Measurements from ENCODE around the gene TP53AIP1. TPM values are rescaled to one million over a fixed set of nuclear protein-coding genes. Genes with fewer than 3 reads are reported as not detected.
A peak's percentile ranks its signal among the peaks of the same experiment; 100 is the strongest.

The TP53AIP1 gene
- total RNA-seq (2014; rRNA removed), result not detected in 2 replicates
- polyA plus RNA-seq (2012), result not detected

DNA sequence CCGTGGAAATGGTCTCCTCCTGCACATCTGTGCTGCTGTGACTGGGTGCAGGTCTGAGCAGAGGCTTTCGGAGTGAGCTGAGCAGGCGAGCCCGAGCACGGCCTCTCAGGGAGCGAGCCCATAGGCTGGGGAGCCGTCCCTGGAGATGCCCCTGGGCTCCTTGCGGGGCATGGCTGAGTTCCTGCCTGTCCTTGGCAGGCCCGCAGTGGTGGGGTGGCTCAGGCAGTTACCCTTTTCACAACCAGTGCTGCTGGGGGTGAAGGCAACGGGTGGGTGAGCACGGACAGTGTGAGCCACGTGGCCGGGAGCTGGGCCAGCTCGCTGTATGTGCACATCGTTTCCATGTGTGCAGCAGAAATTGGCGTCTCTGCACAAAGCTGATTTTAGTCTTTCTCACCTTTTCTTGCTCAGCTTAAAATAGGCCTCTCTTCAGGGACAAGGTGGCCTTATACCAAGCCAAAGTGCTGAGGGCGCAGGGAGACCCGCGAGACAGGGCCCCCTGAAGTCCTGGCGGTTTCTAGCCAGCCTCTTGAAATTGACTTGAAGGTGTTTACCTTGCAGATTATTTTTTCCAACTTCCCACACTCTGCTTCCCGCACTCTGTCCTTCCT, at the start of gene TP53AIP1:
TP53AIP1 (minus strand) TSS at position 55 of the 611 bp plus-strand sequence. CDS start 5,053 bp downstream, outside the sequence.
- DNase-seq (ENCODE audit: low read depth), result no peak

GRCh38 chr11:128988242-128988970, 45.7 kb upstream of the TP53AIP1 start:
- peak; percentile 3 for DNase-seq (ENCODE audit: low read depth)

- no peak for DNase-seq (ENCODE audit: low read depth)
These were observed 43.2 kb upstream of the TP53AIP1 start for GRCh38 chr11:128985880-128986279.

- no peak for DNase-seq (ENCODE audit: low read depth)
These were observed 40.4 kb upstream of the TP53AIP1 start for GRCh38 chr11:128983023-128983422.

DNA sequence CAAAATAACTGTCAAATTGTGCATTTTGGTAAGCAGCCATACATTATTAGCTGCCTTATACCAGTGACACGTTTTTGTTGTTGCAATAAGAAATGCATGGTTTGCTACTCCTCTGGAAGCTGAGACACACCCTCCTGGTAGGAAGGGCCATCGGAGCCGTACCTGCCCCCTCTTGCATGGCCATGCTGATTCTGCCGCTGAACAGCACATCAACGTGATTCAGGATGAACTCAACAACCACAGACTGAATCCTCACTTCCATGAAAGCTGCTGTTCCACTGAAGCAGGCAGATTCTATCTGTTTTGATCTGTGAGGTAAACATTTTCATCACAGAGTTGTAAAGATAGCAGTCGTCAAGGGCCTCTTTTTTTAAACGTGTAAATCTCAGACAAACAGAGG, 38.6 kb upstream of the TP53AIP1 start:
- DNase-seq (ENCODE audit: low read depth), result no peak

DNA sequence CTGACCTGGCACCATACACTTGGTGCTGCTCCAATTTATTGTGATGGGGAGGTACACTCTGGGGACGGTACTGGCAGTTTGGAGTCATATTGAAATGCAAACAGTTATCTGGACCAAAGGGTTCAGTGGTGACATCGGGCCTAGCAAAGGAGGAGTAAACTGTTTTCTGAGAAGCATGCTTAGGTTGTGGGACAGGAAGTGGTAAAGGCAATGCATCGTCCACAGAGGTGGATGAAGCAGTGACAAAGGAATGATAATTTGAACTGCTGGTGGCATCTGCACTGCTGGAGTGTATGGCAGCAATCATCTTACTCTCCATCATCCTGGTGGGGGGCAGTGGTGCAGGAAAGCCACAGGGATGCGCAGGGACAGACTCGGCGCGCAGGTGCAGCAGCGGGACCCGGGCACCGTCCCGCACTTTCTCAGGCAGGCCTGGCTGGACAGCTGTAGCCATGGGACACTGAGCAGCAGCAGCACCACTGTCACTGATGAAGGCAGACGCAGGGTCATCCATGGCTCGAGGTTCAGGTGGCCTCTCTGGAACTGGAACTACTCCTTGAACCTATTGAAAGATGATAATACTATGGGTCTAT, 28.0 kb upstream of the TP53AIP1 start:
- DNase-seq (ENCODE audit: low read depth), result no peak

DNA sequence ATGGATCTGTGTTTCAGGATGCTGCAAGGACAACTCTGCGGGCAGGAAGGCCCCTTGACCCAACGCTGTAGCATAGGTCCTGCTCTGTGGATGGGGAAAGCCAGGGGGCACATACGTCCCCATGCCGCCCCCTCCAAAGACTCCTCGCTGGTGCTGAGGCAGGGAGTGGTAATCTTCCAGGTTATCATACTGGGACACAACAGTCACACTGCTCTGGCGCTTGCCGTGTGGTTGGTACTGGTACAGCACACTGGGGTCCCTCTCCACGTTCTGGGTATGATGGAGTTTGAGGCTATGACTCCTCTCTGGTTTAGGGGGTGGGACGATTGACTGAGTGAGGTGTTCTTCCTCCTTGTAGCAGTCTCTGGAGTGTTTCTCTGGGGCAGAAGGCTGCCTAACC, 26.2 kb upstream of the TP53AIP1 start:
- no peak for DNase-seq (ENCODE audit: low read depth)

- no peak for DNase-seq (ENCODE audit: low read depth)
These were observed 24.9 kb upstream of the TP53AIP1 start for GRCh38 chr11:128967578-128967977.

GRCh38 chr11:128965485-128965884, 22.8 kb upstream of the TP53AIP1 start:
- DNase-seq (ENCODE audit: low read depth), result no peak

DNA sequence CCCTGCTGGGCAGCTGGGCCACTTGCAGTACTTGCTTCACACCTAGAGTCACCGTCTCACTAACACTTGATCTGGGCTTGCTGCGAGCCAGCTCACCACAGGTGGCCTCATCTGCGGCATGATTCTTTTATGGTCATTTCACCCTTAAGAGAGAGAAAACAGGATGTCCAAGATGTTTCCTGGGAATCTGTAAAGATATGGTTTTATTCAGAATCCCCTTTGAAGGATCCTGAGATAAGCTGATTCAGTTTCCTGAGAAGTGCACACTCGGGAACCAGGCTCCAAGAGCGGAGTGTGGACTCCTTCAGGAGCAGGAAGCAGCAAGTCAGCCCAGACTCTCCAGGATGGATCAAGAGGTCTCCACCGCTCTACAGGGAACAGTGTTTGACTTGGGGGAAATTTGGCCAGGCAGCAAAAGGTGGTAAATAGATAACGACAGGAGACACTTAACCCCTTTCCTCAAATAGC, 21.8 kb upstream of the TP53AIP1 start:
- no peak for DNase-seq (ENCODE audit: low read depth)

GRCh38 chr11:128963744-128964325, 21.2 kb upstream of the TP53AIP1 start:
- DNase-seq (ENCODE audit: low read depth), result peak; percentile 11

DNA sequence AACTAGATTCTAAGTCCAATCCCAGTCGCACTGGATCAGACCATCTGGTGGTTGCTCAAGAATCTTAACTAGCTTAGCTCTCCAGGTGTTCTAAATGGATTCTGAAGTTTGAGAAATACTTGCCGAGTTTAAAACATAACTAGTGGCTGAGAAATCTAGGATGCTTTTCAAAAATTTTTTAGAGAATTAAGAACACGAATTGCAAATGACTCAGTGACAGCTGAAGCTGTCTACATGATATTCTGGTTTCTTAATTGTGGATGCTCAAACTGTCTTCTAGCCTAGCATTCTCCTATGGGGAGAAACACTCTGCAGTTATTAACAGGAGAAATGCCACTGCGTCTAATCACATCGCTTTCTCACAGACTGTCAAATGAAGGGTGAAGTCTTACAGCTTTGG, 20.2 kb upstream of the TP53AIP1 start:
- DNase-seq (ENCODE audit: low read depth), result peak; percentile 24

DNA sequence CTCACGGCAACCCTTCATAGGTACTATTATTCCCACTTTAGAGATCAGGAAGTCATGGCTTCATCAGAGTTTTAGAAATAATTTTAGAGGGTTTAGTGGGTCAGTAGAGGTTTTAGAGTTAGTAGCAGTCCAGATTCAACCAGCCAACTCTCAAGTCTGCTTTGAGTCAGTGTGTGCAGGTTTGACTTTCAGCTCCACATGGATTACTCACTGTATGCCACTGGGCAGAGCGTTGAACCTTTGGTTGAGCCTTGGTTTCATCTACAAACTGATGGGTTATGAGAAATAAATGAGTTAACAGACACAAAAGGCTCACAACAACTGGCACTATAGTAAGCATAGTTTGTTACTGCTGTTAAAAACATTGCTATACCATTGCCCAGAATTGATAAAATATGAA, 19.0 kb upstream of the TP53AIP1 start:
- DNase-seq (ENCODE audit: low read depth), result no peak

DNA sequence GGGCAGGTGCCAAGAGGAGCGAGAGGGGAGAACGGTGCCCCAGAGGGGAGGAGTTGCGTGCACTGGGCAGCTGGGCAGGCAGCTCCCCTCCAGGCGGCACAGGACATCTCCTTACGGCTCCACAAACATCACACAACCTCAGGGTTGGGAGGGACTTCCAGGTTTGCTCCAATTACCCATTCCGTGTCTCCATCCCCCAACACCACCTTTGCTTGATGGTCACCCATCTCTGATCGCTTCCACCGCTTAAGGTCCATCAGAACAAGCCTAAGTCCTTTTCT, 14.5 kb upstream of the TP53AIP1 start:
- DNase-seq (ENCODE audit: low read depth), result no peak

DNA sequence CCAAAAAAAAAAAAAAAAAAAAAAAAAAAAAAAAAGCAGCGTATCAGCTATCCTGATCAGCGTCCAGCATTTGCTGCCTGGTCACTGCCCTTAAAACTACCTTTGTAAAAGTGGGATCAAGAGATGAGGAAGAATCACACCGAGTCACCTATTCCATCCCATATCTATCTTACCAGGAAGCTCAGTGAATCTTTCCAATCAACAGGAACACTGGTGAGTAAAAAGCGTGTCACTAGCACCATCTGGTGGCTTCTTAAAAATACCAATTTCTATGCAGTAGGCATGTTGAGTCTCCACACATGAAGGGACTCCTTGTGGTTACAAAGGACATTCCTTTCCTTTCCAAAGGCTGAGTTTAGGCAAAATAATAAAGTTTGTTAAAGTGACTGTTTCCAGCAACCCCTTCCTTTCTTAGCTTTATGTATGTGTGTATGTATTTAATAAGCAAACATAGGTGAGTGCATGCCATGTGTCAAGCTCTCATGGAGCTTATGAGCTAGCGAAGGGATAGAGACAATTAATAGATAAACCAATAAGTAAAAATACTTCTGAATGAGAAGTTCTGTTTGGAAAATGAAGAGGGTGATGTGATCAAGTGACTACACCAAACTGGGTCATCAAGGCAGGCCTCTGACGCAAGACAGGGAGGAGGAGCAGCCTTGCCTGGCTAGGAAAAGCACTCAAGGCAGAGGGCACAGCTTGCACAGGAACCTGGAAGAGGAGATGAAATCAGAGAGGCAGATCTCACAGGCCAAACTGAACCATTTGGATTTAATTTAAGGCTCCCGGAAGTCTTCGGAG, 13.9 kb upstream of the TP53AIP1 start:
- peak; percentile 69 for DNase-seq (ENCODE audit: low read depth)

DNA sequence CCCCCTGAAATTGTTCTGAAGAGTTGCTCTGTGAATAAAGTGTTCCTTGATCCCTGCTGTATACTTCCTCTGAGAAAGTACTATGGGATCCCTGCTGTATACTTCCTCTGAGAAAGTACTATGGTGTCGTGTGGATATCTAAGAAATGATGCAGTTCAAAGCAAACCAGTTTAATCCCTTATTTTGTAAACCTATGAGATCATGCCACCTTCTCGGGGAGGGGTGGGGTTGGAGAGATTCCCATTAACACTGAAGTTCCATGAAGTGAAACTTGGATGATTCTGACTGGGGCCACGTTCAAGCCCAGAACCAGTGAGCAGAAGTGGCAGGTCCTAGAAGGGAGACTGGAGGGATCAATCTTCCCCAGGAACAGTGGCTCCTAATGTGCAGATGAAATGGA, 13.0 kb upstream of the TP53AIP1 start:
- no peak for DNase-seq (ENCODE audit: low read depth)

- DNase-seq (ENCODE audit: low read depth), result no peak
These were observed 10.5 kb upstream of the TP53AIP1 start for GRCh38 chr11:128953151-128953550.

DNA sequence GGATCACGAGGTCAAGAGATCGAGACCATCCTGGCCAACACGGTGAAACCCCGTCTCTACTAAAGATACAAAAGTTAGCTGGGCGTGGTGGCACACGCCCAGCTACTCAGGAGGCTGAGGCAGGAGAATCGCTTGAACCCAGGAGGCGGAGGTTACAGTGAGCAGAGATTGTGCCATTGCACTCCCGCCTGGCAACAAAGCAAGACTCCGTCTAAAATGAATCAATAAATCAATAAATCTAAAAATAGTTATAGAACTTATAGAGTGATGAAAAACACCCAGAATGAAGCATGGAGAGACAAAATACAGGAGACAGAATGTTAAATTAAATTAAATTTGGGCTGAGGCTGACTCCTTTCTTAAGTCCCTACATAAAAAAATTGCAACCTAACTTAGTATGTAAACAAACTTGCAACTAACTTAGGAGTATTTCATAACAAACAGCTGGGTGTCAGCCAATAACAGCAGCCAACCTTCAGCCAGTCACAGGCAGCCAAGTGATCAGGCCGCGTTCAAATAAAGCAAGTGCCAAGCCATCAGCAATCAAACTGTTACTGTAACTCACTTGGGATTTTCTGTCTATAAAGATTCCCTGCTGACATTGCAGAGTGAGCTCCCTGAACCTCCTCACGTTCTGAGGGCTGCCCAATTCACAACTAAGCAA, 7.3 kb upstream of the TP53AIP1 start:
- DNase-seq (ENCODE audit: low read depth), result no peak

DNA sequence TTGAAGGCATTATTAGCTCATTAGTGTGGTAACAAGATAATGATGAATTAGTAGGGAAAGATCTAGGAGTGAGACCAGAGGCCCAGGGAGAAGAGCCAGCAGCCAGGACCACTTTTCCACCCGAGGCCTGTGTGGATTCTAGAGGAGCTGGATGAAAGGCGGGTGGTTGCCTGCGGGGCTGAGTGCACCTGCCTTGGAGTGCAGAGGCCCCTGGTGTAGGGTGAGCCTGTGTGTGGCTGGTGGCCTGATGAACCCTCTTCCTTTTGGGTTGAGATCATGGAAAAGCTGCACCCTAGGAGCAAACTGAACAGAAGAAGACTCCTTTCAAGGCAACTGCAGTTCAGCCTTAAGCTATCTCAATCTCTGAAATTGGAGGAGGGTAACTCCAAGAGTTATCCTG, 5.9 kb upstream of the TP53AIP1 start:
- DNase-seq (ENCODE audit: low read depth), result no peak

DNA sequence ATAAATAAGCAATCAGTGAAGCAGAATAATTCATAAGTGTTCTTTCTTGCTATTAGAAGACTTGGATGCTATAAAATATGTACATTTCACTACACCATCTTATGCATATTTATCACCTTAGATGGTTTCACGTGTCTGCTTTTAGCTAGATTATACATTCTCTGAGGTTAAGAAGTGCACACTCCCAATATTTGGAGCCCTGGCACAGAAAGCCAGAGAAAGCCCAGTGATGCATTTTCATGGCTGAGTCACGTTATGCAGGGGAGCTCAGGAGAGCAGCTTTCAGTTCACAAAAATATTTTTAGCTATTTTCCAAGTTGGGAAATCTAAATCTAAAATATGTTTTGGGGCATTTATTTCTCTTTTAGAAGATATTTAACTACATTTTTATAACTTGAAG, 5.1 kb upstream of the TP53AIP1 start:
- no peak for DNase-seq (ENCODE audit: low read depth)

DNA sequence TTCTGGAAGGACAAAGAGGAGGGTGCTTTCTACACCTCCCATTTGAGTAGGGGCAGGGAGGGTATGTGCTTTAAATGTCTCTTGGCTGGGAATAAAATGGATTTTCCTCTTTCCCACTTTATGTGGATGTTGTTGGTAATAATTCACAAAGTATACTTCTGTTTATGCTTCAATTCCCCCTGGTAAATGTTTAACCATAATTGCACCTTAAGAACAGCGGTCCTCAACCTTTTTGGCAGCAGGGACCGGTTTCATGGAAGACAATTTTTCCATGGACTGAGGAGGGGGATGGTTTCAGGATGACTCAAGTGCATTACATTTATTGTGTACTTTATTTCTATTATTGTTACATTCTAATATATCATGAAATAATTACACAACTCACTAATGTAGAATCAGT, 4.0 kb upstream of the TP53AIP1 start:
- no peak for DNase-seq (ENCODE audit: low read depth)
